Stimulated activated CD4-positive, alpha-beta T cell treated with anti-CD3 and anti-CD28 coated beads, Interleukin-15, amount 100 ng/mL, for 24 hours (primary cell): ENCODE measurements around the gene CTBP2.

Source experiments
- DNase-seq: peaks from one replicate; pipeline ENCODE4 v3.0.0-alpha.2; 2020

The CTBP2 gene

DNA sequence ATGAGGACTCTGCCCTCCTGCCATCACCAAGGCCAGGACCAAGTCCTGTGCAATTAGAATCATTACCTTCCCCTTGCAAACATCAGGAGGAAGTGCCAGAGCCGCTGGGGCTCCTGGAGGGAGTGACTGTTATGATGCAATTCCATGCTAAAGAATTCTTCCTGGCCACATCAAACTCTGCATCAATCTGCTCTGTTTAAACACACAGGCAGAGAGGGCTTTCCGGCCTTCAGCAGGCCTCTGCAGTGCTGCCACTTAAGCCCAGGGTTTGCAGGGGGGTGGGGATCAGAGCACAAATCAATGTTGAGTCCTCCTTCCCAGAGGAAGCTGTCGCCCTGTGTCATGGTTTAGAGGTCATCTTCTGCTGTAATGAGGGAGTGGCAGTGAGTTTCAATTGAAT lies 58.1 kb downstream of the CTBP2 start:
- DNase-seq, result no peak

DNA sequence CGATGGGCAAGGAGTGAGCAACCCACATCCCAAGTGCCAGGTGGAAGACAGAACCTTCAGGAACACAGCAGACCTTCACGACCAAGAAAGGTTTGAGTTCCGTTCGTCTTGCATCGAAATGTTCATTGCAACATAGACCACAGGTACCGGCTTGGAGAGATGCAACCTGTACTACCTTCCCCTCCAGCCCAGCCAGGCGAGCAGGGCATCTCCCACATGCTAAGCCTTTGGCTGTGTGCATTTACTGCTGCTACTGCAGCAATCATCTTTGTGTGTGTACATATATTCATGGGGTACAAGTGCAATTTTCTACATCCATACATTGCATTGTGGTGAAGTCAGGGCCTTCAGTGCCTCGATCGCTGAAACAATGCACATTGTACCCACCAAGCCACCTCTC lies 58.8 kb downstream of the CTBP2 start:
- DNase-seq, result no peak

DNA sequence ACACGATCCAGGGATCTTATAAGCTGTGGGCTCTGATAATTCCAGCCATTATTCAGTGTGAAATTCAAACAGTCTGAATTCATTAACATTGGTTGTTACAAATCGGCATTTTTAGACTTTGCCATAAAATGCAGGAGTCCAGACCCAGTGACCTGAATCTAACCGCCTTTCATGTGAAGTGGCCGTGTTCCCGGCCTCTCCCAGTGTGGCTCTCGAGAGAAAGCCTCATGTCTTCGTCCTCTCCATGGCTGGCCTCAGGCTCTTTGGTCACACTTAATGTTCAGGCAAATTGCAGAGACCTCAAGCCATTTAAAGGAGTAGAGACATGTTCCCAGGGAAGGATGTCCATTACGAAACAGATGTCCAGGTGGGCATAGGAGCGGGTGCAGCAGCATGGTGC lies 59.3 kb downstream of the CTBP2 start:
- DNase-seq, result no peak

DNA sequence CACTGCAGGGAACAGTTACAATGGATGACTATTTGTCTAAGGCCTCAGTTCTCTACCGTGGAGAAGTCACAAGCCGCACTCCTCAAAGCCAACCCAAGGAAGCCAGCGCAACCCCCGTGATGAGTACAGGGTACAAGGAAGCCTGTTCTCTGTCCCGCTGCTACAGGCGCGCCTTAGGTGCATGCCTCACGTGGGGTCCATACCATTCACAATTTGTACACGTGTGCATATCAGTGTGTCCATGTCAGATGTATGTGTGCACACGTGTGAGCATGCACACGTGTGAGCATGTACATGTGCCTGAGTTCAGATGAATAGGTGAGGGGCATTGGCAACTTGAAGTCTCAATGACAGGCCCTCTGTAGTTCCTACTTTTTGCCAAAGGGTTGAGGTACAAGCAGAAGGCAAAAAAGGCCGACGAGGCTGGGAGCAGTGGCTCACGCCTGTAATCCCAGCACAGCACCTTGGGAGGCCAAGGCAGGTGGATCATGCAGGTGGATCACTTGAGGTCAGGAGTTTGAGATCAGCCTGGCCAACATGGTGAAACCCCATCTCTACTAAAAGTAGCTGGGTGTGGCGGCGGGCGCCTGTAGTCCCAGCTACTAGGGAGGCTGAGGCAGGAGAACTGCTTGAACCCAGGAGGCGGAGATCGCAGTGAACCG lies 62.8 kb downstream of the CTBP2 start:
- no peak for DNase-seq

DNA sequence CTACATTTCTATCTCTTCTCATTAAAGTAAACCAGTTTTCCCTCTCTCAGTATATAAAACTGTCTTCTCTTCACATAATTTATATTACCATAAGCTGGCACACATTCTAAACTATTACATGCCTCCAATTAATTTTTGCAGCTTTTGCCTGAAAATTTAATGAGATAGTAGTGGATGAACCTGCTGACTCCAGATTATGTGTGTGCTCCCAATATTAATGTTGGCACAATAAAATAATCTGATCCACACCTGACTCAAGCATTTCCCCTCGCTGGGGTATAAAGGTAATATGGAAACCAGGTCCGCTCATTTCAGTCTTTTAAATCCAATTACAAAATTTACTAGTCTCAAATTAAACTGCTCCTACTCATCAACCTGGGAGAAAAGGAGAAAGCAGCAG lies 63.4 kb downstream of the CTBP2 start:
- DNase-seq, result no peak

DNA sequence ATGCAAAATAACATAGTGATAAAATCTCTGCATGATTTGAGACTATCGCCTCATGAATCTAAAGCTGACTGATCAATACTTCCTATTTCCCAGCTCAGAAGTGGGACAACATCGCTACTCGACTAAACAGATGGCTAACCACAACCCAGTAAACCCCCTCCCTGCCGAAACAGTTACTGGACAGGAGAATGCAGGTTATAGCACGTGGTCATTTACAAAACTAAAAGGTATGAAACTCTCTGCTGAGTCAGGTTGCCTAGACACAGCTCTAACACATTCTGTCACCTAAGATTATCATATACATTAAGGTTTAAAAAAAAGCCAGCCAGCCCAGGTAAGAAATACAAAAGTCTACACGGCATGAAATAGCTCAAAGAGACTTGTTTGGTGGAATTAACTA lies 64.0 kb downstream of the CTBP2 start:
- DNase-seq, result no peak

DNA sequence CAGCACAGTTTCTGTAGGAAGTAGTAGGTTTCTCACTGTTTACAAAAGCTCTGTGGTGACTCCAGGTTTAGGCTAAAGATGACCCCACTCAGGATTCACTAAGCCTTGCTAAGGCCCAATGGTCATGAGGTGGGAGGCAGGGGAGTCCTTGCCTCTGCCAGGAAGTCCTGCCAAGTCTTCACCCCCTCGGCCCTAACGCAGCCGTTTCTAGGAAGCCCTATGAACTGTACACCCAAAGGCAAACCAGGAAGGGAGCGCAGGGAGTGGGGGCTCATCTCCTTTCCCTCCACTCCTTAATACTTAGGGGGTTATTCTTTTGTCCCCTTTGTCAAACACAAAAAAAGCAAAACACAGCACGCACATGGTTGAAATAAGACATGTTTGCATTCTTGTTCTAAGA lies 64.6 kb downstream of the CTBP2 start:
- no peak for DNase-seq

DNA sequence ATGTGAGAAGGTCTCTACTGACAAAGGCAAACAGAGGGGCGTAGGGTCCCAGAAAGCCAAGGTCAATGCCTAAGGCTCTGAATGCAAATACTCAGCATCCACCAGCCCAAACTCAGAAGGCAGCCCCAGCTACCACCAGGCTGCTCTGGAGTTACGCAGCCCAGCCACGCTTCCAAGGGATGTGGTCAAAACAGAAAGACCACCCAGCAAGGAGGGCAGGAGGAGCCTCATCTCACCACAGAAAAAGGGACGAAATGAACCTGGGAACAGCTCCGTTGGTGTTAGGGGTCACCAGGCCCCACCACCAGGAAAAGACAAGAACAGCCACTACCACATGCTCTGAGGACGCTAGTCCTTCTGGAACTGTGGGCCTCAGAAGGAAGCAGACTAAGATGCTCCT lies 65.1 kb downstream of the CTBP2 start:
- no peak for DNase-seq

DNA sequence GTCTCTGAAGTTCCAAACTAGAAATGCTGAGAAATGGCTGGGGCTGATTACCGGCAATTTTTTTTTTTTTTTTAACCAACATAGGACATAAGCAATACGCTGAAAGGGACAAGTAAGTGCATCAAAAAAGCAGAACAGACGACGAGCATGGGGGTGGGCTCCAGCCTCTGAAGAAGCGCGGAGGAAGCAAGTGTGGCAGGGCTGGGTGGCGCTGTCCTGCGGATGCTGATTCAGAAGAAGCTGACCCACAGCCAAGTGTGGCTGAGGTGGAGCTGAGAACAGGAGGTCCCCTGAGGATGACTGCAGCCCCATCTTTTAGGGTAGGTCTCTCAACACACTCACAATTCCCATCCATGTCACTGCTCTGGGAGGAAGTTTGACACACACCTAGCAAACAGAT lies 65.6 kb downstream of the CTBP2 start:
- DNase-seq, result no peak

DNA sequence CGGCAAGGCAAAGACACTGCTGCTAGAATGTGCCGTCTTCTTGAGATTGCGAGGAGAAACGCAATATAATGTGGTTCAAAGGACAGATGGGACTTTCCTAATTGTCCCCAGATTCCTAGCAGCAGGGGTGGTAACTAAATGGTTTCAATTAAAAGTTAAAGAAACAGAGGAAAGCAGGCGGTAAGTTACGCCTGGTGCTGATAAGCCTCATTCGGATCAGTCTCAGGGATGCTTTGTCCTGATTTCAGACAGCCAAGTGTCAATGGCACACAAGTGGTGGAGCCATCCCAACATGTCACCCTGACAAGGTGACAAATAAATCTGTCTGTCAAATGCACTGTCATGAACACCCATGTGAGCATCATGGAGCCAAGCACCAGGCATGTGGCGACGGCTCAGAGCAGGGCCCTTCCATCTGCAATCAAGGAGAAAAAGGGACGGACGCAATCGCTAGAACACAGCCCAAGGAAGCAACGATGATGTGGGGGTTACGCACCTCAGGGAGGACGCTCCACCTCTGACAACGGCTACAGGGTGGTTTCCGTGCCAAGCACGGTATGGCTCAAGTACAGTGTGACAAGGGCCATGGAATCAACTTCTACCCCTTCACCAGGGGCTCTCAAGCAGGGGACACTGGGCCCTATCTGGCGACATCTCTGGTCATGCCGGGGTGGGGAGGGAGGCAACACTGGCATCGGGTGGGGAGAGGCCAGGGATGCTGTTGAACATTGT lies 66.2 kb downstream of the CTBP2 start:
- DNase-seq, result no peak

DNA sequence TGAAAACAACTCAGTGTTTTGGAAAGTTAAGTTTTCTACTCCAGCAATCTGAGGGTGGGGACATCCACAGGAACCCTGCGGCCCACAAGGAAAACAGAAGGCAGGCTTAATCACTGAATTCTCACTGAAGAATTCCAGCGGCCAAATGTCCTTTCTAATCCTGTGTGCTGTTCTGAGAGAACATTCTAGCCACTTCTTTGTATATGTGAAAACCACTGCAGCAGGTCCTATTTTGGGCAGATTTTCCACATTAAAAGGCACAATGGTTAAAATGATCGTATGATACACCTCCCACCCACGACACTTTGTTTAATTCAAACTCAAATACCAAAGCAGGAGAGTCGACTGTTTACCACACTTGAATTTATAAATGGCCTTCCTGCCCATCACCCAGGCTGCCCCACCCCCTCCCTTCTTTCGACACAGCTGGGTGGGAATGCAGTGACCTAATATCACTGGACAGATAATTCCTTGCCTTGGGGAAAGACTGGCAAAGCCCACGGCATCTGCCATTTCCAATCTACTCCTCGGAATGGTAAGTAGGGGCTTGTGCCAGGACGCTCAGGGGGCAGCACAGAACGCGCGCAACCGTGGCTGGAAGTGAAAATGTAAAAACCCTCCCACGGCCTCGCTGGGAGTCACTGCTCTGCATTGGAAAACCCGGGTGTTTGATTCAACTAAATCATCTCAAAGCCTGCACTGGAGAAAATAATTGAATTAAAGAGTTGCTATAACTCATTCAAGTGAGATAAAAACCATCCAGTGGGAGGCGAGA lies 67.0 kb downstream of the CTBP2 start:
- no peak for DNase-seq

DNA sequence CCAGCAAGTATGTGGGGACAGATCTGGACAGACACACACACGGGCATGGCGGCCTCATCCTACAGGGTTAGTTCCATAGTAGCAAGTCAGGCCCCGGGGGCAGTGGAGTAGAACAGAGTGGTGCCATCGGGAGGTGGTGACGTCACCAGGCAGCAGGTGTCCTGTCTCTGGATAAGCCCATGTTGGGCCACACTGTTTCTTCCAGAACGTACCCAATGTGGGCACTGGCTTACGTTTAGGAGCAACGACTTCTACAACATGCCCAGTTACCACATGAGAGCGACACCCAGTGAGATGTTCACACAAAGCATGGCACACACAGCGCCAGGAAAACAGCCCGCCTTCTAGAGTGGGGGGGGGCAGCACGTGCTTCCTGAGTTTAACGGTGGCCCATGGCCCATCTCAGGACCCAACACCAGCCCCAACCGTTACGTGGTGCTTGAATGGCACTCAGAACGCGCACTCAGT lies 67.8 kb downstream of the CTBP2 start:
- DNase-seq, result no peak

DNA sequence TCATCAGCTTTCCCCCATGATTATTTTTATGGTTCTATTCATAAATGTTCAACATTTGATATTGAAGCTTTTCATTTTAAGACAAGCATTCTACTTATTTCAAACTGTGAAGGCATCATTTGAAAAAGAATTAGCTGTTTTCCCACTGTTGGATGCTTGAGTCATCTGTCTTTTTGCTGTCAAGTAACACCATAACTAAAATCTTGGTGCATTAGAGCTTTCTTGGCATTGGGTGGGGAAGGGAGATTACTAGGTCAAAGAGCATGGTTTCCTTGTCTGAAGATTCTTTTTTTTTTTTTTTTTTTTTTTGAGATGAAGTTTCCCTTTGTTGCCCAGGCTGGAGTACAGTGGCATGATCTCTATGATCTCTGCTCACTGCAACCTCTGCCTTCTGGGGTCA lies 68.5 kb downstream of the CTBP2 start:
- no peak for DNase-seq

DNA sequence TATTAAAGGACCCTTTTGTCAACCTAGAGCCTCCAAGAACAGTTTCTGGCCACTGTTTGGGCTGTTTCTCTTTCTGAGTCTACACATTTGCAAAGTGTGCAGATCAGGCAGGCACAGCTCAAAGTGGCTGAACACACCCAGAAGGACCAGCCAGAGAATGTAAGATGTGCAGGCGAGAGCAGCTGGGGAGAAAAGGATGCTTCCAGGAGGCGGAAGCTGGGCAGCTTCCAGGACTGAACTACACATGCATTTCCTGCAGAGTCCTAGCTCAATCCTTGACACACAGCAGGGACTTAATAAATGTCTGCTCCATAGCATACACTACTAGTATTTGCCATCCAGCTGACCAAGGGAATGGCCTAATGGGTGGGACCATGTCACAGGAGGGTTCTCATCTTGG lies 70.9 kb downstream of the CTBP2 start:
- no peak for DNase-seq

DNA sequence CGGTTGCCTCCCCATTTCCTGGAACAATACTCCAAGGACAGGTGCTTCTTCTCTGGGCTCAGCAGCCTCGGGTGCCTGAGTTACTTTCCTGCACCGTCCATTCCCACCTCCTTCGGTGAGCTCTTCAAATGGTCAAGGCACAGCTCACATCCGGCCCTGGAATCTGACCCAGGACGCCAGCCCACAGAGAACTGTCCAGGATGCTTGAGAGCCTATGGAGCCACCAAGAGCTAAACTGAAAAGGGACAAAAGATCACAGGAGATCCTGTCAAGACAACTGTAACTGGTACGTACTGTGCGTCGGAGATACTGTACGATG lies 72.5 kb downstream of the CTBP2 start:
- DNase-seq, result no peak

DNA sequence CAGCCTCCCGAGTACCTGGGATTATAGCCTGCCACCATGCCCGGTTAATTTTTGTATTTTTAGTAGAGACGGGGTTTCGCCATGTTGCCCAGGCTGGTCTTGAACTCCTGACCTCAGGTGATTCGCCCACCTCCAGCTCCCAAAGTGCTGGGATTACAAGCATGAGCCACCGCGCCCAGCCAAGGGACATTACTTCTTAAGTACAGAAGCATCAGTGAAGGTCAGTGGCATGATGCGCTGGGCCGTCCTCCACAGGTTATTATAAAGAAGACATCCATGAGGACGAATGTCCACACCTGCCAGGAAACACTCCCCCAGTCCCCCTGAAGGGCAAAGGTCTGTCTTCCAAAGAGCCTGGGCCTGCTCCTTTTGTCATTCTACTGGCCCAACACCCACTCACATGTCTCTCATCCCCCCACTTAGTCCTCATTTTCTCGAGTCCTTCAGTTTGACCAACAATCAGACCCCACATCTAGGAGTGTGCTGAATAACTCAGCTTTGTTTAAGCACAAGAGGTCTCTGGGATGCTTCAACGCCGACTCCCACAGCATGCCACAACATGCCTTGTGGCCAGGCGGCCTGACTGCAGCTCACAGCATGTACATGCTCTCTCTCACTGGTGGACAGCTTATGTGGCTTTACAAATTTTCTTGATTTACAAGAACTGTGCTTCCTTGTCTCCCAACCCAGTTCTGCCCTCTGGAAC lies 73.0 kb downstream of the CTBP2 start:
- no peak for DNase-seq

DNA sequence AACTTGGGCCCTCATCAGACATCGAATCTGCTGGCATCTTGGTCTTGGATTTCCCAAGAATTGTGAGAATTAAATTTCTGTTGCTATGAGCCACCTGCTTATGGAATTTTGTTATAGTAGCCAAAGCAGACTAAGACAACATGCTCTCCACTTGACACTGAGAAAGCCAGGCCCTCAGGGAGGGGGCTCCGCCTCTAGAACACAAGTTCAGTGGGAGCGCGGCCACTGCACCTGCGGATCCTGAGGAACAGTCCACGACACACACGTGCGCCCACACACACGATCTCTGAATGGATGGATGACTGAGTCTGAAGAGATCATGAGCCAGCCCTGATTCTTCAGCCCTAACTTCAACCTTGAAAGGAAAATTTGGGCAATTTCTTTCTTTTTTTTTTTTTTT lies 73.7 kb downstream of the CTBP2 start:
- DNase-seq, result no peak

DNA sequence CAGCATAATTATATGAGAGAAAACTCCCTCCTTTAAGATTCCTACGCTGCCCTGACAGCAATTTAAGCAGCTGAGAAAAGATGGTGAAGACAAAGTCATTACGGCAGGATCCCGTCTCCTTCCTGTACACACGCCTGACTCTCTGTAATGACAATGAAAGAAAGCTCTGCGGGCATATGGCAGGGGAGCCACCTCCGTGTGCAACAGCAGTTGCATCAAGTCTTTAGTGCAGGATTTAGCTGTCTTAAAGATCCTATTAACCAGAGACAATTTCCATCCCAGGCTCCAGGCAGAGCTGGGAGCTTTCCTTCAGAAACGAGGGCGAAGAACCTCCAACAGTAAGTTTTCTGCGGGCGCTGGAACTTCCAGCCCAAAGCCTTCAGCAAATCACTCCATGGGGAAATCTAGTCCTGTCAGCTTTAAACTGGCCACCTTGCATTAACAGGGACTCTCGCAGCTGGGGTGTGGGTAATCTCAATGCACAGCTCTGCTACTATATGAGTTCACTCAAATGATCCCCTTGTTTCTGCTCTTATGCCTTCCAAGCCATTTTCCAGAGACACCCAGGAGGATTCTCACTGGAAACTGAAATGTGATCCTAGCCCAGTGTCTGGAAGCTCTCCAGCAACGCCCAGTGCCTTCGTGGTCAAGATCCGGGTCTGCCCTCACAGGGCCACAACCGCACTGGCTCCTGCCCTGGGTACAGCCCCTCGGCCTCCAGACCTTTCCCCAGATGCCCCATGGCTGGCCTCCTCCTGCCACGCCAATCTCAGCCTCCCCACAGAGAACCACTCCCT lies 74.9 kb downstream of the CTBP2 start:
- no peak for DNase-seq

DNA sequence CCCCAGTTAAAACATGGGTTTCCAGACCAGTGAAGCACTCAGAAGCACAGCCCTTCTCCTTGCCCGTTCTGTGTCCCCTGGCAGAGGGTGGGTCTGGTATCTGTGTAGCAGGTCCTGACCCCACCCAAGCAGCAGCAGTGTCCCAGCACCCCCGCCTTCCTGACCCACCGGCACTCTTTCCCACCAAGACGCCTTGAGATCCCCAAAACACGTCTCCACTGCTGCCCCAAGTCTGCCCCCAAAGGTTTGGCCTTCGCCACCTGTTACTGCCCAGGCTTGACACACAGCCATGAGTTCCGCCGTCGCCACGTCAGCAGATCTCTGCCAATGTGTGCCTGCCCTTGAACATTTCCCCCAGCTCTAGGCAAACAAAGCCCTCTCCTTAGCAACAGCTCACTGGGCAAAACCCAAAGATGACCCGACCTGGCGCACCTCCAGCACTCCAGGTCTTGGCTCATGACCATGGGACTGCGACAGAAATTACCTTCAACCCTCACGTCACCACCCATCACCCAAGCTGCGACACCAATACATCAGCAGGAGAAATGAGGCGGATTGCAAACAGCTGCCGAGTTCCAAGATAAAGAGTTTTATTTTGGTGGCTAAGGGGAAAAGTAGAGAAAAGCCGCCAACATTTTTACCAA lies 75.6 kb downstream of the CTBP2 start:
- DNase-seq, result no peak

DNA sequence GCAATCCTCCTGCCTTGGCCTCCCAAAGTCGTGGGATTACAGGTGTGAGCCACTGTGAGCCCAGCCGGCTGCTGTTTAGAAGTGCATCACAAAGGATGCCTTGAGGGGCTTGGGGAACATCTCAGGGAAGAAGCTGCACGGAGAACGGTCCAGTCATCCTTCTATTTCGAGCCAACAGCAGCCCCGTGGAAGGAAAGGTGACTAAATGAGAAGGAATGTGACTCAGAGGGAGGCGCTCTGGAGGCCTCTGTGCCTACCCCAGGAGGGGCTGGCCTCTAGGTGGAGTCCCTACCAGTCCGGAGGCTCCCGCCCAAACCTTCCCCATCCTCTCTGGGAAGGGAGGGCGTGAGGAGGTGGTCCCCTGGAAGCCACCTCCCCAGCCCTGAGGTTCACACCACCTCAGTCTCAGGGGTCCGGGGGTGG lies 76.2 kb downstream of the CTBP2 start:
- DNase-seq, result no peak

DNA sequence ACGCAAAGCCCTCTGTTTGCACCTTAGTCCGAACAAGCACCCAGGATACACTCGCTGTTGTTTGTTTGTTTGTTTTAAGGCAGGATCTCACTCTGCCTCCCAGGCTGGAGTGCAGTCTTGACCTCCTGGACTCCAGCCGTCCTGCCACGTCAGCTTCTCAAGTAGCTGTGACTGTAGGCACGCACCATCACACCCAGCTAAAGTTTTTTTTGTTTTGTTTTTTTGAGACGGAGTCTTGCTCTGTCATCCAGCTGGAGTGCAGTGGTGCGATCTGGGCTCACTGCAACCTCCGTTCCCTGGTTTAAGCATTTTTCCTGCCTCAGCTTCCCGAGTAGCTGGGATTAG lies 76.8 kb downstream of the CTBP2 start:
- no peak for DNase-seq

DNA sequence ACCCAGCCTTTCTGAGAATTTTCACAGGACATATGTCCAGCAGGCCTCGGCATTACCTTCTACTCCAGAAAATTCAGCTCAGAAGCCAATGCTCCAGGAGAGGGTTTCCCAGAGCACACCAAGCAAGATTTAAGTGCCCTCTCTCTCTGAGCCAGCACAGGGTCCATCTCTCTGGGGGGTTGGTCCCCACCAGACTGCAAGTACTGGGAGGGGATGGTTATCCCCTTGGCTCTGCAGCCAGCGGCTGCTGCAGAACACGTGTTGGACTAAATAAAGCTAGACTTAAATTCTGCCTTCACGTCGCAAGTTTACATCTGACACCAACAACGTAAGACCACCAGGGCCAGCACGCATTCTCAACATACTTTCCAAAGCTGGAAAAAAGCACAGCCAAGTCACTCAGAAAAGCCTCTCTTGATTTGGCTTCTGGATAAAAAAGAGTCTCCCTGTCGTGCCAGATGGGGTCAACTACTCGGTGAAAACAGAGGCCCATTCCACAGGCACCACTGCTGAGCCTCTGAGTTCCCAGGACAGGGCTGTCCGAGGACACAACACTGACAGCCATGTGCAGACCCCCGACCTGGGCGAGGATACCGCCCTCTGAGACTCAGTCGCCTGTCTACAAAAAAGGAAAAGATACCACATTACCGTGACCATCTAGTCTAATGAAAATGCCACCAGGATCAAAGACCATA lies 77.3 kb downstream of the CTBP2 start:
- DNase-seq, result no peak
